ENCODE results near the gene RNGTT. TPM values are rescaled to one million over a fixed set of nuclear protein-coding genes. Genes with fewer than 3 reads are reported as not detected.
"Not testable (repeated sequence)": the region's sequence is repeated elsewhere in the genome, so short reads cannot be mapped to it uniquely, and the experiment has no call there.

Gene RNGTT
- total RNA-seq, 6 donors from 2014 or later = 8.9 to 22.4 (median 12.5) TPM

DNA sequence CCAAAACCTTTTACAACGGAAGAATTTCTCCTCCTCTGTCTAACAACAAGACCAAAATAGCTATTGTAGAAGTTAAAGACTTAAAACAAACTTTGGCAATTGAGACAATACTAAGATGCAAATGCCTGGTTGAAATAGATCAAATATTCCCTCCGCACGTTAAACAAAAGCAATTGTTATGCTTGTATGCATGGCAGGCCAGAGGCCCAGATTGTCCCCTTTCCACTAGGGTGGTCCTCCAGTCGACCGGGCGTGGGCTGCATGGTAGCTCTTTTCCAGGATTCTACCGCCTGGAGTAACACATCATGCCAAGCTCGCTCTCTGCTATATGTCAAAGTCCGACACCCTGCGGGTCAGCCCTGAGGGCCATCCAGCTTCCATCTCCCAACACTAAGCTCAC lies 234.7 kb downstream of the RNGTT start:
- WGBS, 2 donors = 88 to 90% methylated on average over 10 of the region's 10 CpGs
- H3K27ac ChIP-seq = no peak overlapping the region
- H3K4me3 ChIP-seq = no peak overlapping the region
- no peaks in the 10 kb centered on the region for H3K4me1 ChIP-seq
- no peaks in the 10 kb centered on the region for H3K27me3 ChIP-seq
- TF ChIP-seq EP300 (IDR thresholded peaks at IDR 0.05) (no peak), POLR2A (IDR thresholded peaks at IDR 0.05) (no peak)
- ATAC-seq (ENCODE audit: low FRiP score in 2 of 2) (no peak), DNase-seq (no peak)
- H3K9me3 ChIP-seq = no peaks in the 10 kb centered on the region
- no peaks in the 10 kb centered on the region for H3K36me3 ChIP-seq

DNA sequence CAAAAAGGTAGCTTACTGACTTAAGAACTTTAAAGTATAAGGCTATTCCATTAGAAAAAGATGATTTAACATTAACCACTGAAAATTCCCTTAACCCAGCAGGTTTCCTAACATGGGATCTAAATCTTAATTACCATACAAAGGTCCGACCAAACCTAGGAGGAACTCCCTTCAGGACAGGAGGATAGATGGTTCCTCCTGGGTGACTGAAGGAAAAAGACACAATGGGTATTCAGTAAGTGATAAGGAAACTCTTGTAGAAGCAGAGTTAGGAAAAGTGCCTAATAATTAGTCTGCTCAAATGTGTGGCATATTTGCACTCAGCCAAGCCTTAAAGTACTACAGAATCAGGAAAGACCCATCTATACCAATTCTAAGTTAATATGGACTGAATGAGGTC lies 237.0 kb downstream of the RNGTT start:
- H3K27me3 ChIP-seq; H3K4me3 ChIP-seq; H3K36me3 ChIP-seq; H3K9me3 ChIP-seq; DNase-seq; H3K4me1 ChIP-seq; ATAC-seq (ENCODE audit: low FRiP score in 2 of 2); H3K27ac ChIP-seq: not testable (repeated sequence)
- WGBS, 2 donors = 86 to 92% methylated on average over 1 of the region's 1 CpG

DNA sequence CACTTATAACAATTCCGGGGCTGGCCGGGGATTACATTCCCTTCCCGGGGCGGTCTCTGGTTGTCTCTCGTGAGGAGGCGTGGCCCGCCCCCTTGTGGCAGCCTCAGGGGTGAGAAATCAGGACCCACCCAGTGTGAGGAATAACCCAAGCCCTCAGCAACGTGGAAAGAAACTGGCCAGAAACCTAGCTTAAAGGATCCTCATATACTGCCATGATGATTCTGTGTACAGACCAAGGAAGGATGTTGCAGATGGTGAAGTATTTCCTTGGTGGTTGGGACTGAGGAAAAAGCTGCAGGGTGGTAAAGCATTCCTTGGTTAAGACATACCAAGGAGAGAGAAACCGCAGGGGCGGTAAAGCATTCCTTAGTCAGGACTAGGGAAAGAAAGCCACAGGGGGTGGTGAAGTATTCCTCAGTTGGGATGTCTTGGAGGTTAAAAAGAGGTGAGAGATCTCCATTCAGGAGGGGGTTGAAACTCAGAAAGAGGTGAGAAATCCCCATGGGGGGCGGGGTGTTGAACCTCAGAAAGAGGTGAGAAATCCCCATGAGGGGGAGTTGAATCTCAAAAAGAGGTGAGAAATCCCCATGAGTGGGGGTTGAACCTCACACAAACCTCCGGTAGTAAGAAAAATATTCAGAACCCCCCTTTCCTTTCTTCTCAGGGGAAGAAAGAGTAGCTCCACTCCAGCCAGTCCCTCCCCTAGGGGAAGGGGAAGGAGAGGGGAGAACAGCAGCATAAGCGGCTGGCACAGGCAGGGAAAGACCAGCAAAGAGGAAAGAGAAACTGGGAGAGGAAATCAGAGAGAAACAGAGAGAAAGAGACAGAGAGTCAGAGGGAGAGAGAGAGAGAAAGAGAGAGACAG lies 238.1 kb downstream of the RNGTT start:
- H3K27me3 ChIP-seq = no peaks in the 10 kb centered on the region
- no peak overlapping the region for H3K4me3 ChIP-seq
- ATAC-seq (ENCODE audit: low FRiP score in 2 of 2) (no peak), DNase-seq (peak in 1 of 2 donors; percentile 27)
- H3K27ac ChIP-seq = no peak overlapping the region
- no peaks in the 10 kb centered on the region for H3K36me3 ChIP-seq
- TF ChIP-seq, protein P1, sequence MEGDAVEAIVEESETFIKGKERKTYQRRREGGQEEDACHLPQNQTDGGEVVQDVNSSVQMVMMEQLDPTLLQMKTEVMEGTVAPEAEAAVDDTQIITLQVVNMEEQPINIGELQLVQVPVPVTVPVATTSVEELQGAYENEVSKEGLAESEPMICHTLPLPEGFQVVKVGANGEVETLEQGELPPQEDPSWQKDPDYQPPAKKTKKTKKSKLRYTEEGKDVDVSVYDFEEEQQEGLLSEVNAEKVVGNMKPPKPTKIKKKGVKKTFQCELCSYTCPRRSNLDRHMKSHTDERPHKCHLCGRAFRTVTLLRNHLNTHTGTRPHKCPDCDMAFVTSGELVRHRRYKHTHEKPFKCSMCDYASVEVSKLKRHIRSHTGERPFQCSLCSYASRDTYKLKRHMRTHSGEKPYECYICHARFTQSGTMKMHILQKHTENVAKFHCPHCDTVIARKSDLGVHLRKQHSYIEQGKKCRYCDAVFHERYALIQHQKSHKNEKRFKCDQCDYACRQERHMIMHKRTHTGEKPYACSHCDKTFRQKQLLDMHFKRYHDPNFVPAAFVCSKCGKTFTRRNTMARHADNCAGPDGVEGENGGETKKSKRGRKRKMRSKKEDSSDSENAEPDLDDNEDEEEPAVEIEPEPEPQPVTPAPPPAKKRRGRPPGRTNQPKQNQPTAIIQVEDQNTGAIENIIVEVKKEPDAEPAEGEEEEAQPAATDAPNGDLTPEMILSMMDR (IDR thresholded peaks at IDR 0.05) = no peak
- TF ChIP-seq POLR2A (IDR thresholded peaks at IDR 0.05) = no peak
- no peaks in the 10 kb centered on the region for H3K4me1 ChIP-seq
- no peaks in the 10 kb centered on the region for H3K9me3 ChIP-seq
- WGBS, 2 donors = 76 to 86% methylated on average over 13 of the region's 13 CpGs

DNA sequence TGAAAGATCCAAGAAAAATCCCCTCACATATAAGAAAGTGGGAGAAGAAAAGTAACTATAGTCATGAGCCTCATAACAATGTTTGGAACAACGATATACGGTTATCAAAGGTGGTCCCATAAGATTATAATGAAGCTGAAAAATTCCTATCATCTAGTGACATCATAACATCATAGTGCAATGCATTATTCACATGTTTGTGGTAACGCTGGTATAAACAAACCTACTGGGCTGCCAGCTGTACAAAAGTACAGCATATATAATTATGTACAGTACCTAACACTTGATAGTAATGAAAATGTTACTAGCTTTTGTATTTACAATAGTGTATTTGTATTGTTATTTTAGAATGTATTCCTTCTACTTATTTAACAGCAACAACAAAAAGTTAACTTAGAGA lies 240.7 kb downstream of the RNGTT start:
- TF ChIP-seq EP300 (IDR thresholded peaks at IDR 0.05) = no peak
- TF ChIP-seq POLR2A (IDR thresholded peaks at IDR 0.05) = no peak
- TF ChIP-seq, protein P1 (IDR thresholded peaks at IDR 0.05) = no peak
- no peak for TF ChIP-seq POLR2AphosphoS5 (IDR thresholded peaks at IDR 0.05)
- H3K27me3 ChIP-seq = no peaks in the 10 kb centered on the region
- WGBS, 2 donors = 92 to 97% methylated on average over 3 of the region's 3 CpGs

DNA sequence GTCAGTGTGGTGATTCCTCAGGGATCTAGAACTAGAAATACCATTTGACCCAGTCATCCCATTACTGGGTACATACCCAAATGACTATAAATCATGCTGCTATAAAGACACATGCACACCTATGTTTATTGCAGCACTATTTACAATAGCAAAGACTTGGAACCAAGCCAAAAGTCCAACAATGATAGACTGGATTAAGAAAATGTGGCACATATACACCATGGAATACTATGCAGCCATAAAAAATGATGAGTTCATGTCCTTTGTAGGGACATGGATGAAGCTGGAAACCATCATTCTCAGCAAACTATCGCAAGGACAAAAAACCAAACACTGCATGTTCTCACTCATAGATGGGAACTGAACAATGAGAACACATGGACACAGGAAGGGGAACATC lies 247.0 kb downstream of the RNGTT start:
- H3K9me3 ChIP-seq; H3K4me1 ChIP-seq; ATAC-seq (ENCODE audit: low FRiP score in 2 of 2); H3K27ac ChIP-seq; H3K27me3 ChIP-seq; DNase-seq; H3K36me3 ChIP-seq; H3K4me3 ChIP-seq: not testable (repeated sequence)
- 100% methylated on average over 1 of the region's 1 CpG; no CpG with 5 or more reads in 1 of the 2 donors for WGBS, 2 donors

More for the DNA sequence above, 240.7 kb downstream of the RNGTT start:
- no peak overlapping the region for H3K27ac ChIP-seq
- DNase-seq (no peak), ATAC-seq (ENCODE audit: low FRiP score in 2 of 2) (no peak)
- no peak overlapping the region for H3K4me3 ChIP-seq
- no peaks in the 10 kb centered on the region for H3K4me1 ChIP-seq
- H3K9me3 ChIP-seq = no peaks in the 10 kb centered on the region
- no peaks in the 10 kb centered on the region for H3K36me3 ChIP-seq

DNA sequence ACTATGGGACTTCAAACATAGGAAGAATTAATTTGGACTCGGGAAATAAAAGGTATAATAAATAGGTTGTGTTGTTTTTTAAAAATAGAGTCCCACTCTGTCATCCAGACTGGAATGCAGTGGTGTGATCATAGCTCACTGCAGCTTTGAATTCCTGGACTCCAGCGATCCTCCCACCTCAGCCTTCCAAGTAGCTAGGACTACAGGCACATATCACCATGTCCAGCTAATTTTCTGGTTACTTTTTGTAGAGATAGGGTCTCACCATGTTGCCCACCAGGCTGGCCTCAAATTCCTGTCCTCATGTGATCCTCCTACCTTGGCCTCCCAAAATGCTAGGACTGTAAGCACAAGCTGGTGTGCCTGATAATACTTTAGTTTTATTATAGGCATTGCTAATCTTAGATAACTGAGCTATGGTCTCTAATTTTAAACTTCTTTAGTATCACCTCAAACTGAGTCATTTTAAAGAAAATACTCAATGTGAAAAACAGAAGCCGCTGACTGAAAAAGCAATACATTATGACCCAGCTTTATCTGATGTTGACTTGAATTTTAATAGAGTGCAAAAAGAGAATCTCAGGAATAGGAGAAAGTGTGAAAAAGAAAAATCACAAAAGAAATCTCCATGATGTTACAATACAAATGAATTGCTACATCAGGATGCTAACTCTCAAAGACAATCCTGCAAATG lies 251.0 kb downstream of the RNGTT start:
- Histone ChIP-seq H3K27me3 (no peaks in the 10 kb centered on the region), H3K27ac (no peak overlapping the region), H3K4me1 (no peaks in the 10 kb centered on the region), H3K36me3 (no peaks in the 10 kb centered on the region), H3K9me3 (no peaks in the 10 kb centered on the region), H3K4me3 (no peak overlapping the region)
- no peak for TF ChIP-seq POLR2A (IDR thresholded peaks at IDR 0.05)
- TF ChIP-seq EP300 (IDR thresholded peaks at IDR 0.05) = no peak
- TF ChIP-seq, protein P1 (IDR thresholded peaks at IDR 0.05) = no peak
- no peak for TF ChIP-seq POLR2AphosphoS5 (IDR thresholded peaks at IDR 0.05)
- no peak for DNase-seq
- WGBS, 2 donors = 87 to 92% methylated on average over 3 of the region's 3 CpGs
- no peak for ATAC-seq (ENCODE audit: low FRiP score in 2 of 2)

Measured in upper lobe of left lung (tissue), 6 donors.